ENCODE results near the gene DSG3. TPM values are rescaled to one million over a fixed set of nuclear protein-coding genes. Genes with fewer than 3 reads are reported as not detected.

DSG3 gene
- not detected in 2 replicates for total RNA-seq

GRCh38 chr18:31447530-31448191 is at the start of gene DSG3:
DSG3 (plus strand) TSS chr18:31447741; CDS start chr18:31447878, 137 bp downstream.
- DNase-seq (ENCODE audit: extremely low read depth, low read depth, low spot score): no peak

GRCh38 chr18:31398191-31398590 is 49.4 kb upstream of the DSG3 start:
- no peak for DNase-seq (ENCODE audit: extremely low read depth, low read depth, low spot score)

- DNase-seq (ENCODE audit: extremely low read depth, low read depth, low spot score): no peak
These were observed 48.1 kb upstream of the DSG3 start for GRCh38 chr18:31399306-31400032.

- DNase-seq (ENCODE audit: extremely low read depth, low read depth, low spot score): no peak
These were observed 46.1 kb upstream of the DSG3 start for GRCh38 chr18:31401156-31402025.

GRCh38 chr18:31402026-31402373 is 45.5 kb upstream of the DSG3 start:
- no peak for DNase-seq (ENCODE audit: extremely low read depth, low read depth, low spot score)

- no peak for DNase-seq (ENCODE audit: extremely low read depth, low read depth, low spot score)
These were observed 44.1 kb upstream of the DSG3 start for GRCh38 chr18:31403409-31403808.

GRCh38 chr18:31407649-31408048 is 39.9 kb upstream of the DSG3 start:
- DNase-seq (ENCODE audit: extremely low read depth, low read depth, low spot score): no peak

- DNase-seq (ENCODE audit: extremely low read depth, low read depth, low spot score): no peak
These were observed 38.3 kb upstream of the DSG3 start for GRCh38 chr18:31409276-31409675.

GRCh38 chr18:31410716-31411483 is 36.6 kb upstream of the DSG3 start:
- no peak for DNase-seq (ENCODE audit: extremely low read depth, low read depth, low spot score)

- no peak for DNase-seq (ENCODE audit: extremely low read depth, low read depth, low spot score)
These were observed 34.4 kb upstream of the DSG3 start for GRCh38 chr18:31413137-31413536.

- no peak for DNase-seq (ENCODE audit: extremely low read depth, low read depth, low spot score)
These were observed 29.7 kb upstream of the DSG3 start for GRCh38 chr18:31417850-31418249.

- no peak for DNase-seq (ENCODE audit: extremely low read depth, low read depth, low spot score)
These were observed 28.0 kb upstream of the DSG3 start for GRCh38 chr18:31419457-31419932.

- DNase-seq (ENCODE audit: extremely low read depth, low read depth, low spot score): no peak
These were observed 27.5 kb upstream of the DSG3 start for GRCh38 chr18:31420032-31420431.

GRCh38 chr18:31420524-31420923 is 27.0 kb upstream of the DSG3 start:
- no peak for DNase-seq (ENCODE audit: extremely low read depth, low read depth, low spot score)

- DNase-seq (ENCODE audit: extremely low read depth, low read depth, low spot score): no peak
These were observed 23.1 kb upstream of the DSG3 start for GRCh38 chr18:31424383-31424988.

- no peak for DNase-seq (ENCODE audit: extremely low read depth, low read depth, low spot score)
These were observed 21.5 kb upstream of the DSG3 start for GRCh38 chr18:31426021-31426420.

GRCh38 chr18:31426871-31427406 is 20.6 kb upstream of the DSG3 start:
- DNase-seq (ENCODE audit: extremely low read depth, low read depth, low spot score): no peak

GRCh38 chr18:31428211-31428610 is 19.3 kb upstream of the DSG3 start:
- DNase-seq (ENCODE audit: extremely low read depth, low read depth, low spot score): no peak

- DNase-seq (ENCODE audit: extremely low read depth, low read depth, low spot score): no peak
These were observed 17.9 kb upstream of the DSG3 start for GRCh38 chr18:31429623-31430022.

- no peak for DNase-seq (ENCODE audit: extremely low read depth, low read depth, low spot score)
These were observed 17.5 kb upstream of the DSG3 start for GRCh38 chr18:31430072-31430471.

All from glomerular endothelial cell (primary cell).